A673 (cell line): Measurements from ENCODE around the gene FBXL7. TPM values are rescaled to one million over a fixed set of nuclear protein-coding genes. Genes with fewer than 3 reads are reported as not detected.

ENCODE experiments used
- BruUV-seq: library from RNA; stranded (reverse); fragments of 400-500 nt; replicated peaks from 2 replicates; lab custom pipeline; 2021; lab: Mats Ljungman, UMichigan
- CTCF ChIA-PET: fragments of 300-600 bp; sonication (Branson Sonifier 250); formaldehyde crosslinking; loops from one replicate; lab custom pipeline; 2022; ENCODE audit warnings: antibody characterized with exemption; lab: Charles Lee
- POLR2A ChIA-PET: fragments of 300-600 bp; sonication (Branson Sonifier 250); formaldehyde crosslinking; loops from one replicate; lab custom pipeline; 2022; ENCODE audit warnings: antibody characterized with exemption; ENCODE audit not compliant: low non-redundant PET; lab: Charles Lee
- DNase-seq: peaks from one replicate; pipeline ENCODE4 v3.0.0-alpha.2; 2015; ENCODE audit warnings: low spot score
- H3K27ac ChIP-seq: fragments of 200-600 bp; sonication (generic); 2 replicates; pipeline ENCODE4 v1.5.1; 2016; ENCODE audit warnings: mixed run types, low read depth, mild to moderate bottlenecking, mixed read lengths, antibody characterized with exemption, low read length; ENCODE audit not compliant: poor library complexity, severe bottlenecking
- H3K27me3 ChIP-seq: fragments of 200-600 bp; sonication (generic); replicated peaks from 2 replicates; pipeline ENCODE4 v1.6.1; 2017; ENCODE audit warnings: mixed run types, low read depth, mild to moderate bottlenecking, mixed read lengths, antibody characterized with exemption, low read length; ENCODE audit not compliant: insufficient read depth, poor library complexity
- H3K36me3 ChIP-seq: fragments of 200-600 bp; sonication (generic); 2 replicates; pipeline ENCODE4 v1.6.1; 2016; ENCODE audit warnings: mixed run types, mild to moderate bottlenecking, mixed read lengths, antibody characterized with exemption, low read length; ENCODE audit not compliant: insufficient read depth, poor library complexity, severe bottlenecking
- H3K4me1 ChIP-seq: fragments of 200-600 bp; sonication (generic); 2 replicates; pipeline ENCODE4 v1.6.1; 2017; ENCODE audit warnings: mixed run types, mild to moderate bottlenecking, mixed read lengths, antibody characterized with exemption, low read length; ENCODE audit not compliant: insufficient read depth, poor library complexity, severe bottlenecking
- H3K4me3 ChIP-seq: fragments of 200-600 bp; sonication (generic); 2 replicates; pipeline ENCODE4 v1.5.1; 2016; ENCODE audit warnings: low read depth, mixed run types, mild to moderate bottlenecking, mixed read lengths, low read length; ENCODE audit not compliant: poor library complexity, severe bottlenecking
- H3K9me3 ChIP-seq: fragments of 200-600 bp; sonication (generic); 2 replicates; pipeline ENCODE4 v1.6.1; 2016; ENCODE audit warnings: mixed run types, low read depth, mild to moderate bottlenecking, mixed read lengths, antibody characterized with exemption, low read length; ENCODE audit not compliant: poor library complexity, severe bottlenecking
- CTCF ChIP-seq: fragments of 300-800, 200-600 bp; sonication (generic); conservative IDR thresholded peaks from 2 replicates; pipeline ENCODE4 v1.5.1; 2017; ENCODE audit warnings: low read depth, mild to moderate bottlenecking, antibody characterized with exemption, low read length, moderate library complexity, mixed read lengths
- EZH2 ChIP-seq: fragments of 200-600 bp; sonication (generic); IDR thresholded peaks from 2 replicates; pipeline ENCODE4 v1.6.1; 2017; ENCODE audit warnings: borderline replicate concordance, low read depth, mild to moderate bottlenecking, mixed read lengths, antibody characterized with exemption, low read length; ENCODE audit not compliant: poor library complexity, severe bottlenecking
- intact Hi-C: fragments of 100-400 bp; cut with micrococcal nuclease; formaldehyde crosslinking; loops from one replicate; pipeline ENCODE4 v1.10.0; 2022; ENCODE audit not compliant: unreplicated experiment
- total RNA-seq: library from RNA; stranded (reverse); gene quantifications from 2 replicates; pipeline ENCODE4 v1.2.3, GENCODE V29; 2021

The FBXL7 gene
- total RNA-seq, 1 experiment from 2014 or later, result 5.9 TPM

GRCh38 chr5:15679161-15679560 is 179.2 kb downstream of the FBXL7 start:
- intact Hi-C loops, result no loop called here
- Histone ChIP-seq H3K4me1 (no peaks in the 10 kb centered on the region), H3K27ac (no peak overlapping the region), H3K4me3 (no peak overlapping the region), H3K36me3 (no peaks in the 10 kb centered on the region), H3K9me3 (no peaks in the 10 kb centered on the region), H3K27me3 (no peaks in the 10 kb centered on the region)
- ChIA-PET POLR2A (no interaction called here), CTCF (no interaction called here)
- DNase-seq, result no peak
- TF ChIP-seq CTCF, result no peak
- no peak for TF ChIP-seq EZH2
- BruUV-seq, result no TSS peak

- Histone ChIP-seq H3K27me3 (no peaks in the 10 kb centered on the region), H3K9me3 (no peaks in the 10 kb centered on the region), H3K4me3 (no peak overlapping the region), H3K27ac (no peak overlapping the region), H3K36me3 (no peaks in the 10 kb centered on the region), H3K4me1 (no peaks in the 10 kb centered on the region)
- POLR2A ChIA-PET, result interaction anchor here (0.6 kb wide), 1 partner anchor 976 kb away, joined by 5 read pairs; no protein-coding TSS in a partner anchor
- DNase-seq, result no peak
- intact Hi-C loops, result no loop called here
- CTCF ChIA-PET, result no interaction called here
- TF ChIP-seq EZH2, result no peak
- TF ChIP-seq CTCF, result no peak
- no TSS peak for BruUV-seq
Observed at GRCh38 chr5:15680455-15680854, 180.5 kb downstream of the FBXL7 start.

GRCh38 chr5:15682122-15682521 is 182.1 kb downstream of the FBXL7 start:
- no TSS peak for BruUV-seq
- no peak for DNase-seq
- ChIA-PET CTCF (no interaction called here), POLR2A (no interaction called here)
- H3K9me3 ChIP-seq, result no peaks in the 10 kb centered on the region
- no peaks in the 10 kb centered on the region for H3K4me1 ChIP-seq
- no peak for TF ChIP-seq CTCF
- TF ChIP-seq EZH2, result no peak
- no peak overlapping the region for H3K4me3 ChIP-seq
- intact Hi-C loops, result no loop called here
- no peaks in the 10 kb centered on the region for H3K27me3 ChIP-seq
- H3K27ac ChIP-seq, result no peak overlapping the region
- no peaks in the 10 kb centered on the region for H3K36me3 ChIP-seq
